ENCODE measurements around the gene ARHGAP10.

ARHGAP10 gene

DNA sequence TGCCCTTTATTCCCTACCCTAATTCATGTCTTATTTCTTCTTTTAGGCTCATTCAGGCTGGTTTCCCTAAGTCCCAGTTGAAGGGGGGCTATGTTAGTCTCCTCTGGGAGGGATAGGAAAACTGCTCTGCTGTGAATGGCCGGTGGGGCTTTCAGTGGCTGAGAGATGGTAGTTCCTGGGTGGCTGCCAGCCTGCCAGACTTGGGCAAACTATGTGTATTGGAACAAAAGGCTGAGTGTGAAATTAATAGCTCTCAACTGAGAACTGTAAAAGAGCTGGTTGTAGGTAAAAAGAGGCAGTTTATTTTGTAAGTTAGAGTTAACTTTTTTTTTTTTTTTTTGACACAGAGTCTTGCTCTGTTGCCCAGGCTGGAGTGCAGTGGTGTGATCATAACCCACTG, 28.8 kb downstream of the ARHGAP10 start:
- no peaks in the 10 kb centered on the region for H3F3A ChIP-seq (ENCODE audit: control insufficient read depth, insufficient read depth)
- TF ChIP-seq EZH2phosphoT487 (IDR thresholded peaks at IDR 0.05; ENCODE audit: borderline replicate concordance, low read length) = no peak
- TF ChIP-seq, protein P1, sequence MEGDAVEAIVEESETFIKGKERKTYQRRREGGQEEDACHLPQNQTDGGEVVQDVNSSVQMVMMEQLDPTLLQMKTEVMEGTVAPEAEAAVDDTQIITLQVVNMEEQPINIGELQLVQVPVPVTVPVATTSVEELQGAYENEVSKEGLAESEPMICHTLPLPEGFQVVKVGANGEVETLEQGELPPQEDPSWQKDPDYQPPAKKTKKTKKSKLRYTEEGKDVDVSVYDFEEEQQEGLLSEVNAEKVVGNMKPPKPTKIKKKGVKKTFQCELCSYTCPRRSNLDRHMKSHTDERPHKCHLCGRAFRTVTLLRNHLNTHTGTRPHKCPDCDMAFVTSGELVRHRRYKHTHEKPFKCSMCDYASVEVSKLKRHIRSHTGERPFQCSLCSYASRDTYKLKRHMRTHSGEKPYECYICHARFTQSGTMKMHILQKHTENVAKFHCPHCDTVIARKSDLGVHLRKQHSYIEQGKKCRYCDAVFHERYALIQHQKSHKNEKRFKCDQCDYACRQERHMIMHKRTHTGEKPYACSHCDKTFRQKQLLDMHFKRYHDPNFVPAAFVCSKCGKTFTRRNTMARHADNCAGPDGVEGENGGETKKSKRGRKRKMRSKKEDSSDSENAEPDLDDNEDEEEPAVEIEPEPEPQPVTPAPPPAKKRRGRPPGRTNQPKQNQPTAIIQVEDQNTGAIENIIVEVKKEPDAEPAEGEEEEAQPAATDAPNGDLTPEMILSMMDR (IDR thresholded peaks at IDR 0.05; ENCODE audit: low read depth, low read length, poor library complexity, severe bottlenecking) = no peak
- H3K36me3 ChIP-seq (ENCODE audit: control insufficient read depth, low read length) = no peaks in the 10 kb centered on the region
- H3K27ac ChIP-seq (ENCODE audit: low read depth, low read length) = no peak overlapping the region
- no peaks in the 10 kb centered on the region for H4K20me1 ChIP-seq (ENCODE audit: control insufficient read depth, insufficient read depth, low read depth, low read length)
- H3K27me3 ChIP-seq (ENCODE audit: control insufficient read depth, low read length) = no peaks in the 10 kb centered on the region
- H3K4me2 ChIP-seq (ENCODE audit: low read length) = no peak overlapping the region
- no peaks in the 10 kb centered on the region for H3K79me2 ChIP-seq (ENCODE audit: control insufficient read depth, low read length)
- no peaks in the 10 kb centered on the region for H3K4me1 ChIP-seq (ENCODE audit: control insufficient read depth, low read length)
- H3K9me2 ChIP-seq (replicated peaks; ENCODE audit: control insufficient read depth, low read length) = no peaks in the 10 kb centered on the region
- H3K4me3 ChIP-seq (ENCODE audit: low read length) = no peak overlapping the region
- no peaks in the 10 kb centered on the region for H3K9me3 ChIP-seq (ENCODE audit: control insufficient read depth, insufficient read depth, low read length)

GRCh38 chr4:147761218-147761883, 29.5 kb downstream of the ARHGAP10 start:
- Histone ChIP-seq H3K9me2 (replicated peaks; ENCODE audit: control insufficient read depth, low read length) (no peaks in the 10 kb centered on the region), H3K4me1 (ENCODE audit: control insufficient read depth, low read length) (no peaks in the 10 kb centered on the region), H3K27me3 (ENCODE audit: control insufficient read depth, low read length) (no peaks in the 10 kb centered on the region), H3K27ac (ENCODE audit: low read depth, low read length) (no peak overlapping the region), H3K4me2 (ENCODE audit: low read length) (no peak overlapping the region), H3K36me3 (ENCODE audit: control insufficient read depth, low read length) (no peaks in the 10 kb centered on the region), H3K4me3 (ENCODE audit: low read length) (no peak overlapping the region), H3K9me3 (ENCODE audit: control insufficient read depth, insufficient read depth, low read length) (no peaks in the 10 kb centered on the region), H3F3A (ENCODE audit: control insufficient read depth, insufficient read depth) (no peaks in the 10 kb centered on the region), H4K20me1 (ENCODE audit: control insufficient read depth, insufficient read depth, low read depth, low read length) (no peaks in the 10 kb centered on the region), H3K79me2 (ENCODE audit: control insufficient read depth, low read length) (no peaks in the 10 kb centered on the region)
- no peak for TF ChIP-seq EZH2phosphoT487 (IDR thresholded peaks at IDR 0.05; ENCODE audit: borderline replicate concordance, low read length)
- TF ChIP-seq, protein P1 (IDR thresholded peaks at IDR 0.05; ENCODE audit: low read depth, low read length, poor library complexity, severe bottlenecking) = no peak

- Histone ChIP-seq H3K27ac (ENCODE audit: low read depth, low read length) (no peak overlapping the region), H3K36me3 (ENCODE audit: control insufficient read depth, low read length) (no peaks in the 10 kb centered on the region), H3K4me3 (ENCODE audit: low read length) (no peak overlapping the region), H3K9me2 (replicated peaks; ENCODE audit: control insufficient read depth, low read length) (no peaks in the 10 kb centered on the region), H3K79me2 (ENCODE audit: control insufficient read depth, low read length) (no peaks in the 10 kb centered on the region), H3K9me3 (ENCODE audit: control insufficient read depth, insufficient read depth, low read length) (no peaks in the 10 kb centered on the region), H4K20me1 (ENCODE audit: control insufficient read depth, insufficient read depth, low read depth, low read length) (no peaks in the 10 kb centered on the region), H3K4me2 (ENCODE audit: low read length) (no peak overlapping the region), H3F3A (ENCODE audit: control insufficient read depth, insufficient read depth) (no peaks in the 10 kb centered on the region), H3K4me1 (ENCODE audit: control insufficient read depth, low read length) (no peaks in the 10 kb centered on the region), H3K27me3 (ENCODE audit: control insufficient read depth, low read length) (no peaks in the 10 kb centered on the region)
- no peak for TF ChIP-seq EZH2phosphoT487 (IDR thresholded peaks at IDR 0.05; ENCODE audit: borderline replicate concordance, low read length)
- TF ChIP-seq, protein P1 (IDR thresholded peaks at IDR 0.05; ENCODE audit: low read depth, low read length, poor library complexity, severe bottlenecking) = no peak
These were observed 32.4 kb downstream of the ARHGAP10 start for GRCh38 chr4:147764337-147764736.
